Inflammatory macrophage (primary cell): Measurements from ENCODE around the gene BAG3.
"Not testable (repeated sequence)": the region's sequence is repeated elsewhere in the genome, so short reads cannot be mapped to it uniquely, and the experiment has no call there.

Source experiments
- DNase-seq, 2 donors: peaks; one replicate each; pipeline ENCODE4 v3.0.0-alpha.2; 2020 to 2022

Gene BAG3

GRCh38 chr10:119640875-119641526 is 10.2 kb upstream of the BAG3 start:
- no peak for DNase-seq

GRCh38 chr10:119642556-119643111 is 8.5 kb upstream of the BAG3 start:
- no peak for DNase-seq

GRCh38 chr10:119643306-119644204 is 7.6 kb upstream of the BAG3 start:
- DNase-seq, result no peak

- no peak for DNase-seq
These were observed 6.9 kb upstream of the BAG3 start for GRCh38 chr10:119644205-119644814.

- DNase-seq, result no peak
These were observed 6.2 kb upstream of the BAG3 start for GRCh38 chr10:119644994-119645393.

GRCh38 chr10:119650062-119650461 is 1.1 kb upstream of the BAG3 start:
- no peak for DNase-seq

- no peak for DNase-seq
These were observed 557 bp downstream of the BAG3 start for GRCh38 chr10:119651514-119652360.

- DNase-seq, result peak; percentile 36 to 55
These were observed 1.2 kb downstream of the BAG3 start for GRCh38 chr10:119652361-119652730.

GRCh38 chr10:119653209-119653608 is 2.0 kb downstream of the BAG3 start:
- no peak for DNase-seq

GRCh38 chr10:119653916-119654315 is 2.7 kb downstream of the BAG3 start:
- DNase-seq, result no peak

- DNase-seq, result no peak
These were observed 3.4 kb downstream of the BAG3 start for GRCh38 chr10:119654540-119654939.

- DNase-seq, result peak in 1 of 2 donors; percentile 30
These were observed 4.4 kb downstream of the BAG3 start for GRCh38 chr10:119655566-119656001.

- no peak for DNase-seq
These were observed 5.6 kb downstream of the BAG3 start for GRCh38 chr10:119656760-119657159.

- no peak for DNase-seq
These were observed 6.5 kb downstream of the BAG3 start for GRCh38 chr10:119657725-119658124.

GRCh38 chr10:119658274-119658673 is 7.1 kb downstream of the BAG3 start:
- DNase-seq, result peak; percentile 14 to 63

GRCh38 chr10:119659951-119660350 is 8.8 kb downstream of the BAG3 start:
- DNase-seq, result no peak

GRCh38 chr10:119662076-119662605 is 11.0 kb downstream of the BAG3 start:
- not testable (repeated sequence) for DNase-seq

- DNase-seq, result no peak
These were observed 12.9 kb downstream of the BAG3 start for GRCh38 chr10:119663866-119664698.

GRCh38 chr10:119665901-119666708 is 14.9 kb downstream of the BAG3 start:
- DNase-seq, result no peak

GRCh38 chr10:119666709-119667004 is 15.5 kb downstream of the BAG3 start:
- no peak for DNase-seq
